ENCODE results near the gene MT1H. TPM values are rescaled to one million over a fixed set of nuclear protein-coding genes. Genes with fewer than 3 reads are reported as not detected.

Gene MT1H
- total and polyA plus RNA-seq, 9 of the 15 experiments (the other 6 are each of a cell fraction or from before 2014, with no cell fraction given), result 0.13 to 0.37 TPM; not detected in 7

- TF ChIP-seq ATF2 (CRISPR knock-in tag; IDR thresholded peaks at IDR 0.05) (no peak), HCFC1 (IDR thresholded peaks at IDR 0.05; ENCODE audit: low read depth, low read length) (no peak), RHOXF2B (CRISPR knock-in tag; conservative IDR thresholded peaks at IDR 0.05) (no peak), ZFPM2 (CRISPR knock-in tag; IDR thresholded peaks at IDR 0.05) (no peak), ZNF175 (CRISPR knock-in tag; IDR thresholded peaks at IDR 0.05; ENCODE audit: low read depth) (no peak), ZNF23 (CRISPR knock-in tag; IDR thresholded peaks at IDR 0.05) (no peak), ZNF766 (CRISPR knock-in tag; conservative IDR thresholded peaks at IDR 0.05) (no peak), CTBP1 (IDR thresholded peaks at IDR 0.05; ENCODE audit: borderline replicate concordance) (peak; percentile 47; the same call in 1 of the 2 replicates), HDAC8 (tag; IDR thresholded peaks at IDR 0.05) (no peak), L3MBTL2 (IDR thresholded peaks at IDR 0.05) (peak; percentile 18; the same call in 1 of the 2 replicates), TGIF2 (CRISPR knock-in tag; IDR thresholded peaks at IDR 0.05) (no peak), THRA (IDR thresholded peaks at IDR 0.05) (no peak), ZNF316 (IDR thresholded peaks at IDR 0.05) (no peak), KAT8 (IDR thresholded peaks at IDR 0.05; ENCODE audit: low read depth) (no peak), POLR3A (IDR thresholded peaks at IDR 0.05; ENCODE audit: borderline replicate concordance, extremely low read depth, insufficient read depth, insufficient read length) (no peak), ZNF445 (CRISPR knock-in tag; IDR thresholded peaks at IDR 0.05; ENCODE audit: low read depth) (no peak), ATF1 (CRISPR knock-in tag; IDR thresholded peaks at IDR 0.05) (no peak), ATF1 (tag; IDR thresholded peaks at IDR 0.05) (0 out of 2 replicates have a peak, but pooled peaks have one; percentile 15), CCNT2 (IDR thresholded peaks at IDR 0.05; ENCODE audit: borderline replicate concordance, extremely low read depth, insufficient read length, low read depth, low read length) (peak; percentile 44), ZNF507 (tag; conservative IDR thresholded peaks at IDR 0.05) (no peak), DDX20 (tag; IDR thresholded peaks at IDR 0.05; ENCODE audit: low read depth) (no peak), IRF1 (CRISPR knock-in tag; IDR thresholded peaks at IDR 0.05; ENCODE audit: borderline replicate concordance) (no peak), CXXC5 (CRISPR knock-in tag; IDR thresholded peaks at IDR 0.05) (peak; percentile 54; the same call in 1 of the 2 replicates), SIRT6 (IDR thresholded peaks at IDR 0.05; ENCODE audit: low read depth, low read length) (no peak), EHMT2 (IDR thresholded peaks at IDR 0.05) (no peak), MYC (IDR thresholded peaks at IDR 0.05; ENCODE audit: low read depth, low read length) (no peak), MYC (CRISPR knock-in tag; IDR thresholded peaks at IDR 0.05; ENCODE audit: borderline replicate concordance, low read depth) (no peak)
Observed at GRCh38 chr16:56681939-56682702, 12.5 kb downstream of the MT1H start, which contains the start of gene MT1X (continued).

All from K562 (cell line).